ENCODE measurements around the gene ZNF668. TPM values are rescaled to one million over a fixed set of nuclear protein-coding genes. Genes with fewer than 3 reads are reported as not detected.

ZNF668 gene
- total RNA-seq, 2 experiments from 2014 or later: 4.5 to 6.0 TPM

GRCh38 chr16:31061126-31061812 lies 12.8 kb downstream of the ZNF668 start:
- peaks cover 36% of the 10 kb centered on the region for H3K36me3 Mint-ChIP-seq (ENCODE audit: low read depth)
- no peak overlapping the region for H3K27ac Mint-ChIP-seq
- DNase-seq (peak in 1 of 14 experiments; percentile 14), ATAC-seq (ENCODE audit: poor library complexity) (no peak)
- peaks cover 53% of the 10 kb centered on the region for H3K4me1 ChIP-seq (ENCODE audit: insufficient read depth, low read length)
- ChIA-PET POLR2A (no interaction called here), CTCF (no interaction called here)
- no peaks in the 10 kb centered on the region for H3K27me3 ChIP-seq (ENCODE audit: control insufficient read depth in 1 of 2, insufficient read depth in 2 of 2, low read length in 2 of 2)
- H3K4me3 ChIP-seq (ENCODE audit: low read length): no peak overlapping the region
- peaks cover 17% of the 10 kb centered on the region for H3K36me3 ChIP-seq (ENCODE audit: insufficient read depth, low read length)
- H3K9me3 Mint-ChIP-seq: no peaks in the 10 kb centered on the region
- no peaks in the 10 kb centered on the region for H3K9me3 ChIP-seq (ENCODE audit: control insufficient read depth in 1 of 2, insufficient read depth in 1 of 2, low read length in 2 of 2)
- intact Hi-C loops (cut with DNase I, micrococcal nuclease): no loop called here
- TF ChIP-seq, protein P1, sequence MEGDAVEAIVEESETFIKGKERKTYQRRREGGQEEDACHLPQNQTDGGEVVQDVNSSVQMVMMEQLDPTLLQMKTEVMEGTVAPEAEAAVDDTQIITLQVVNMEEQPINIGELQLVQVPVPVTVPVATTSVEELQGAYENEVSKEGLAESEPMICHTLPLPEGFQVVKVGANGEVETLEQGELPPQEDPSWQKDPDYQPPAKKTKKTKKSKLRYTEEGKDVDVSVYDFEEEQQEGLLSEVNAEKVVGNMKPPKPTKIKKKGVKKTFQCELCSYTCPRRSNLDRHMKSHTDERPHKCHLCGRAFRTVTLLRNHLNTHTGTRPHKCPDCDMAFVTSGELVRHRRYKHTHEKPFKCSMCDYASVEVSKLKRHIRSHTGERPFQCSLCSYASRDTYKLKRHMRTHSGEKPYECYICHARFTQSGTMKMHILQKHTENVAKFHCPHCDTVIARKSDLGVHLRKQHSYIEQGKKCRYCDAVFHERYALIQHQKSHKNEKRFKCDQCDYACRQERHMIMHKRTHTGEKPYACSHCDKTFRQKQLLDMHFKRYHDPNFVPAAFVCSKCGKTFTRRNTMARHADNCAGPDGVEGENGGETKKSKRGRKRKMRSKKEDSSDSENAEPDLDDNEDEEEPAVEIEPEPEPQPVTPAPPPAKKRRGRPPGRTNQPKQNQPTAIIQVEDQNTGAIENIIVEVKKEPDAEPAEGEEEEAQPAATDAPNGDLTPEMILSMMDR (IDR thresholded peaks at IDR 0.05): no peak
- no peak overlapping the region for H3K4me3 Mint-ChIP-seq
- no peaks in the 10 kb centered on the region for H3K27me3 Mint-ChIP-seq
- peaks cover 31% of the 10 kb centered on the region for H3K4me1 Mint-ChIP-seq (ENCODE audit: low read depth)
- no peak overlapping the region for H3K27ac ChIP-seq (ENCODE audit: low read depth in 1 of 2, low read length in 2 of 2)

GRCh38 chr16:31055613-31056012 lies 18.4 kb downstream of the ZNF668 start:
- H3K27ac ChIP-seq (ENCODE audit: low read depth in 1 of 2, low read length in 2 of 2): no peak overlapping the region
- POLR2A ChIA-PET: no interaction called here
- no peaks in the 10 kb centered on the region for H3K9me3 ChIP-seq (ENCODE audit: control insufficient read depth in 1 of 2, insufficient read depth in 1 of 2, low read length in 2 of 2)
- no peaks in the 10 kb centered on the region for H3K4me1 ChIP-seq (ENCODE audit: insufficient read depth, low read length)
- DNase-seq: no peak
- Mint-ChIP-seq H3K4me3 (no peak overlapping the region), H3K27me3 (no peaks in the 10 kb centered on the region), H3K4me1 (ENCODE audit: low read depth) (no peaks in the 10 kb centered on the region), H3K27ac (no peak overlapping the region), H3K36me3 (ENCODE audit: low read depth) (peaks cover 11% of the 10 kb centered on the region), H3K9me3 (no peaks in the 10 kb centered on the region)
- no peak overlapping the region for H3K4me3 ChIP-seq (ENCODE audit: low read length)
- CTCF ChIA-PET: no interaction called here
- TF ChIP-seq, protein P1 (IDR thresholded peaks at IDR 0.05): no peak
- intact Hi-C loops (cut with DNase I, micrococcal nuclease): no loop called here
- H3K36me3 ChIP-seq (ENCODE audit: insufficient read depth, low read length): peaks cover 5% of the 10 kb centered on the region
- ATAC-seq (ENCODE audit: poor library complexity): no peak
- H3K27me3 ChIP-seq (ENCODE audit: control insufficient read depth in 1 of 2, insufficient read depth in 2 of 2, low read length in 2 of 2): no peaks in the 10 kb centered on the region

DNA sequence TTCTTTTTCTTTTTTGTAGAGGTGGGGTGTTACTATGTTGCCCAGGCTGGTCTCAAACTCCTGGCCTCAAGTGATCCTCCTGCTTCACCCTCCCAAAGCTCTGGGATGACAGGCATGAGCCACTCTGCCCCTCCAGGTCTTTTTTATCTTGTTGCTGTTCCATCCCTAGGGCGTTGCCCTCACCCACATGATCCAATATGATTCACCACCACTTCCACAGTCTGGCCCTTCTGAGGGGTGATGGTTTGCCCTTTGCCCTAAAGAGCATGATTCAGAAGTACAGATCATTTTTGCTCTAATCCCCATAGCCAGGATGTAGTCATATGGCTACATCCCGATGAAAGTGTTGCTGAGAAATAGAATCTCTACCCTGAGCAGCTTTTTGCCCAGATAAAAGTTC lies 21.9 kb downstream of the ZNF668 start:
- Histone ChIP-seq H3K4me1 (ENCODE audit: insufficient read depth, low read length) (no peaks in the 10 kb centered on the region), H3K27ac (ENCODE audit: low read depth in 1 of 2, low read length in 2 of 2) (no peak overlapping the region), H3K27me3 (ENCODE audit: control insufficient read depth in 1 of 2, insufficient read depth in 2 of 2, low read length in 2 of 2) (no peaks in the 10 kb centered on the region), H3K36me3 (ENCODE audit: insufficient read depth, low read length) (no peaks in the 10 kb centered on the region), H3K4me3 (ENCODE audit: low read length) (no peak overlapping the region), H3K9me3 (ENCODE audit: control insufficient read depth in 1 of 2, insufficient read depth in 1 of 2, low read length in 2 of 2) (no peaks in the 10 kb centered on the region)
- Mint-ChIP-seq H3K36me3 (ENCODE audit: low read depth) (no peaks in the 10 kb centered on the region), H3K9me3 (no peaks in the 10 kb centered on the region), H3K27me3 (no peaks in the 10 kb centered on the region), H3K4me1 (ENCODE audit: low read depth) (no peaks in the 10 kb centered on the region), H3K4me3 (no peak overlapping the region), H3K27ac (no peak overlapping the region)
- ChIA-PET CTCF (no interaction called here), POLR2A (no interaction called here)
- DNase-seq (peak in 2 of 14 experiments; percentile 45 to 61), ATAC-seq (ENCODE audit: poor library complexity) (no peak)
- intact Hi-C loops (cut with DNase I, micrococcal nuclease): no loop called here
- TF ChIP-seq, protein P1 (IDR thresholded peaks at IDR 0.05): no peak
